Head of caudate nucleus (tissue), 42 donors: ENCODE results near the gene FLNC.

Experiments
- DNase-seq, 42 donors: peaks; one replicate each; pipeline versions ENCODE4 v3.0.0 to v3.0.0-alpha.2; 2020 to 2021; ENCODE audit warnings: mixed read lengths in 7 of 42
- intact Hi-C: fragments of 100-400 bp; cut with DNase I; formaldehyde crosslinking; loops from one replicate; pipeline ENCODE4 v1.15.0; 2022

The FLNC gene

DNA sequence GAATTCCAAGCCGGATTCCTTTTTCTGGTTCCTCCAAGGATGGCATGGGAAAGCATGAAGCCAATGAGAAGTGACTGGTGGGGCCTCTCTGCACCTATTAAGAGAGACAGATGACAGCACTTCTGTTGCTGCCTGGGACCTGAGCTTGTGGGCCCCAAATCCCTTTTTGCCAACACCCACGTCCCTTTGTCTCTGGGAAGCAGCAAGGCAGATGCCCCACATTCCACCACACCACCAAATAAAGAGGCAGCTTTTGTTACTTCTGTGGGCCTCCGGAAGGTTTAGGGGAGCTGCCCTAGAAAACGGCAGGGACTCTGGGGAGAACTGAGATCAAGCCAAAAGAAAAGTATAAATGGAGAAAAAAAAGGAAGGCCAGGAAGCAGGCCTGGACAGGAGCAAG lies 35.1 kb upstream of the FLNC start:
- no peak for DNase-seq
- intact Hi-C loops, result loop anchor here (10.0 kb wide), 1 partner anchor 70 kb away; the partner anchor contains the start of gene ATP6V1F

DNA sequence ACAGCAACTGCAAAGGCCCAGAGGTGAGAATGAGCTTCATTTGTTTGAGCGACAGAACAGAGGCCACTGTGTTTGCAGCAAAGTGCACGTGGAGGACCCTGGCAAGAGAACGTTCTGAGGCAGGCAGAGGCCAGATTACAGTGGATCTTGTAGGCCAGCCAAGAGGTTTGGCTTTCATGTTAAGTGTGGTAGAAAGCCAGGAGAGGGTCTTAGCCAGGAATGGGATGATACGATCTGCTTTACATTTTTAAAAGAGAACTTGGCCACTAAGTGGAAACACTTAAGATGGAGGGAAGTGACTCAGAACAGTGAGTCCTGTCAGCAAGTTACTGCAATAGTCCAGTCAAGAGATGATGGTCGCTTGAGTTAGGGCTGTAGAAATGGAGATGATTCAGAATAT lies 33.9 kb upstream of the FLNC start:
- intact Hi-C loops, result loop anchor here (10.0 kb wide), 1 partner anchor 68 kb away; the partner anchor contains the start of gene ATP6V1F
- DNase-seq, result no peak

DNA sequence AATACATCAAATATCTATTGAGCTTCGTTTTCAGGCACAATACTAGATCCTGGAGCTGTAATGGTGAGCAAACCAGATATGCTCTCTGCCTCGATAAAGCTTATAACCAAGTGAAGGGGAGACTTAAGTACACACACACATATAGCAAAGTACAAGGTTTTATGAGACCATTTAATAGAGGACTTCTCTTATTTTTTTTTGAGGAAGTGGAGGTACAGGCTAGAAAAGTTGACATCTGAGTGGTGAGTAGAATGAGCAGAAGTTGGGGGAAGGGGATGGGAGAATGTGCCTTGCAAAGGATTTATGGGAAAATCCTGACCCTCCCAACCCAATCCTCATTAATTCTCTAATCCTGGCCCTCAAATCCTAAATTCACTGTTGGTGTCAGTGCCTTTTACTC lies 30.8 kb upstream of the FLNC start:
- intact Hi-C loops, result loop anchor here (10.0 kb wide), 1 partner anchor 65 kb away; the partner anchor contains the start of gene ATP6V1F

DNA sequence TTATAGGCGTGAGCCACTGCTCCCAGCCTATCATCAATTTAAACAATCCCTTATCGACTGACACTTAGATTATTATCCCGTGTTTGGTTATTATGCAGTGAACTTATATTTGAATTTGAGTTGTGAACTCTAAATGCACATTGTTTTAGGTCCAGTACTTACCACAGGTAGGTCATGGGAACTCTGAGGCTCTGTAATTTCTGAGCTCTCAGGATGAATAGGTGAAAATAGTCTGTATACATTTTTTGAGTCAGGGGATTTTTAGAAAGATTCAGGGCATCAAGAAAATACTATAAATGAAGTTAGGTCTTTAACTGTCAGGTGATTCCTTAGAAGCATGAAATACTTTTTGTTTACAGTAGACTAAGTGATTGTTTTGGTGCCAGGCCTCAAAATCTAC lies 29.6 kb upstream of the FLNC start:
- intact Hi-C loops, result no loop called here

More for the DNA sequence above, 30.8 kb upstream of the FLNC start:
- DNase-seq, result no peak

DNA sequence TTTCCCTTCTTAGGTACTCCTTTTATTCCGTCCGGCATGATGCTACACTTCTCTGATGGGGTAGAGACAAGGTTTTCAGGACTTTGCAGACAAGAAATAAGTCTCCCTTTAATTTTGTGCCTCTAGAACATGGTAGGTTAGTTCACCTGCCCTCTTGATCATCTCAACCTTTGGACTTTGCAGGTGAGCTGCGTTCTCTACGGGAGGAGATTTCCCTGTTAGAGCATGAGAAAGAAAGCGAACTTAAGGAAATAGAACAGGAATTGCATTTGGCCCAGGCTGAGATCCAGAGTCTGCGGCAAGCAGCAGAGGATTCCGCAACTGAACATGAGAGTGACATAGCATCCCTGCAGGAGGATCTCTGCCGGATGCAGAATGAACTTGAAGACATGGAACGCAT lies 29.2 kb upstream of the FLNC start:
- intact Hi-C loops, result no loop called here
- DNase-seq, result no peak

More for the DNA sequence above, 29.6 kb upstream of the FLNC start:
- no peak for DNase-seq

DNA sequence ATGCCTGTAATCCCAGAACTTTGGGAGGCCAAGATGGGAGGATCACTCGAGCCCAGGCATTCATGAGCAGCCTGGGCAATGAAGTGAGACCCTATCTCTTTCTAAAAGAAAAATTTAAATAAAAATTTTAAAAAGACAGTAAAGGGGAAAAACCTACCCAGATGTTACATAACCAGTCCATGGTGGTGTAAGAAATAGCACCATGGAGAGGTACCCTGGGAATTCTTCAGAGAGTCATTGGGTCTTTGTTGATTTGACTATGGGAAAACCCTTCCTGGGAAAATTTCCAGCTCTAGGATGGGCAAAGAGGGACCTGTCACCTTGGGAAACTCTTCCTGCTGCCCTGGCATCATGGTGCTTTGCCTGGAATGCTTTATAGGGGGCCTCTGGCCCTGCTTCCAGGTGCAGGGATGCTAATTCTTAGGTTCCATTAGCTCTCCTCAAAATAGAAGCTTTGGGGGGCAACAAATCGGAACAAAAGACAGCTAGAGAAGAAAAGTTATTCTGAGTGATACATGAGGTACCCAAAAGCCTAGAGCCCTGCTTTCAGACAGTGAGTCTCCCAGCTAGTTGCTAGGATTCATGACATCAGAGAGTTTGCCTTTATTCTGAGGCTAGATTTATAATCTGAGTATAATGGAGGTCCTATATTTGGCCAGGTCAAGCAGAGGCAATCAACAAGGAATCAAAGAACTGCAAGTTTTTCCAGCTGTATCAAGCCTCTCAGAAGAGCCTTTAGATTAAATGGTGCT lies 28.4 kb upstream of the FLNC start:
- no peak for DNase-seq
- intact Hi-C loops, result no loop called here

DNA sequence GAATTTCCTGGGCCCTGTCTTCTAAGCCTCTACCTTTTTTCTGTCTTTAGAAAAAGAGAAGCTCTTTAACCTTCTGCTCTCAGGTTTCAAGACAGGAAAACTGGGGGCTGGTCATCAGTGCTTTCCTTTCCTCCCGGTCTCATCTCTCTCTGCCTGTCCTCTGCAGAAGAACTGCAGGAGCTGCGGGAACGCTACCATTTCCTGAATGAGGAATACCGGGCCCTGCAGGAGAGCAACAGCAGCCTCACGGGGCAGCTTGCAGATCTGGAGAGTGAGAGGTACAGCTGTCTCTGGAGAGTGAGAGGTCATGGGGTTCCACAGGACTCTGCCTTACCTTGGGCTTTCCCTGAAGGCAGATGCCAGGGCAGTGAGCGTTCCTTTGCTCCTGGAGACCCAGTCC lies 25.7 kb upstream of the FLNC start:
- no peak for DNase-seq
- intact Hi-C loops, result no loop called here

DNA sequence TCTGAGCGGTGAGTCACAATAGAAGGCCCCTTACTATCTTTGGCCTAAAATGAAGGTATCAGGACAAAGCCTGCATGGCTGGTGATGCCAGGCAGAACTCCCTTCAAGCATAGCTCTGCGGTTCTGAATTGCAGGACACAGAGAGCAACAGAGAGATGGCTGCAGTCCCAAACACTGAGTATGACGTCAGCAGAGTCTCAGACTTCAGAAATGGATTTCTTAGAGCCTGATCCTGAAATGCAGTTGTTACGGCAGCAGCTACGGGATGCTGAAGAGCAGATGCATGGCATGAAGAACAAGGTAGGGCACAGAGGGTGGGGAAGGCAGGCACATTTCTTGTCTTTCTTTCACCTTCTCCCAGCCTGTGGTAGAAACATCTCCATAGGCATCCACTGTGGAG lies 25.0 kb upstream of the FLNC start:
- intact Hi-C loops, result no loop called here

DNA sequence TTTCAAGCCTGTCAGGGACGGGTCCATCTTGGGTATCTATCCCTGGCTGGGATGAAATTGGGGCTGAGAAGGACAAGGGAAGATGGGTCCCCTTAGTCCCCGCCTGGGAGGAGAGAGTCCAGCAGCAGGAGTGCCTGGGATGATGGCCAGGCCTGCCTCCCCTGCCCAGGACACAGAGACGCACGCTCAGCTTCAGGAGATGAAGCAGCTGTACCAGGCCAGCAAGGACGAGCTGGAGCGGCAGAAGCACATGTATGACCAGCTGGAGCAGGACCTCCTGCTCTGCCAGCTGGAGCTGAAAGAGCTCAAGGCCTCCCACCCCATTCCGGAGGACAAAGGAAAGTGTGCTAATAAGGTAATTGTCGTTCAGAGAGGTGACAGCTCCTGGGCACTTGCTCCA lies 23.0 kb upstream of the FLNC start:
- intact Hi-C loops, result no loop called here

More for the DNA sequence above, 25.0 kb upstream of the FLNC start:
- DNase-seq, result no peak

DNA sequence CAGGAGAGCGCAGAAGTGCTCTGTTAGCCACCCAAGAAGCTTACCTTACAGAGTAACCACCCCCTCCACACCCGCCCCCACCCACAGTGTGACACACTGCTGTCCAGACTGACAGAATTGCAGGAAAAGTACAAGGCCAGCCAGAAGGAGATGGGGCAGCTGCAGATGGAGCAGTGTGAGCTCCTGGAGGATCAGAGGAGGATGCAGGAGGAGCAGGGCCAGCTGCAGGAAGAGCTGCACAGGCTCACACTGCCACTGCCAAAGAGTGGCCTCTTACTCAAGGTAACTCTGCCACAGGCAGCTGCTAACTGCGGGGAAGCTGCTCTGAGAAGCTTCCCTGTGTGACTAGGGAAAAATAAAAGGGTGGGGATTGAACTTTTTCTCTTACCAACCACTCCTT lies 20.8 kb upstream of the FLNC start:
- intact Hi-C loops, result no loop called here
- DNase-seq, result no peak

More for the DNA sequence above, 23.0 kb upstream of the FLNC start:
- DNase-seq, result no peak

DNA sequence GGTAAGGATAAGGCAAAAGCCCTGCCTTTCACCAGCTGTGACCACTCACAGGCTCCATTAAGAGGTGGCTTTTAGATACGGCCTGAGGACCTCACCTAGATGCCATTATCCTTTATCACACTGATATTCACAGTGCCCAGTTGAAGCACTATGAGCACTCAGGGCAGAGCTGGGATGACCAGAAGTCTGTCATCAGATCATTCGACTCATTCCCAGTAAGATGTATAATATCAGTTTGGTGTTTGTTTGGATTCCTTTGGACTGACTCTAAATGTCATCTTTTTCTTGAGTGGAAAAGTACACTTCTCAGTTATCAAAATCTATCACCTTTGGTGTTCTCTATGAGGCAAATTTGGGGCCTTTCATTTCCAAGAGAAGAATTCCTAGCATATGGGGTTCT lies 19.7 kb upstream of the FLNC start:
- intact Hi-C loops, result no loop called here
- no peak for DNase-seq

DNA sequence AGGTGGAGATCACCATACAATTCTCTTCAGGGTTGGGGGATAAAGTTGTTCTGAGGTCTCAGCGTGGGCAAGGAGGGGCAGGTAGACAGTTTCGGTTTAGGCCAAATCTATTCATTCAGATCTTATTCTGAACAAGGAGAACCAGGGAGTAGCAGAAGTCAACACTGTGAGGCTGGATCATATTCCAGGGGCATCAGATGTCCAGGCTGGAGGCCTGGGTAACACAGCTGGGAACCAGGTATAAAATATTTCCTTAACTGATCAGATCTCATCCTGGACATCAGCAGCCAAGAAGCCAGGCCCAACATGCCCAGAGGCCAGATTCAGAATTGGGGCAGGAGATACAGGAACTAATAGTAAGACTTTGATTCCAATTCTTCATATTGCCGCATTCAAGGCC lies 19.2 kb upstream of the FLNC start:
- intact Hi-C loops, result no loop called here
- no peak for DNase-seq

DNA sequence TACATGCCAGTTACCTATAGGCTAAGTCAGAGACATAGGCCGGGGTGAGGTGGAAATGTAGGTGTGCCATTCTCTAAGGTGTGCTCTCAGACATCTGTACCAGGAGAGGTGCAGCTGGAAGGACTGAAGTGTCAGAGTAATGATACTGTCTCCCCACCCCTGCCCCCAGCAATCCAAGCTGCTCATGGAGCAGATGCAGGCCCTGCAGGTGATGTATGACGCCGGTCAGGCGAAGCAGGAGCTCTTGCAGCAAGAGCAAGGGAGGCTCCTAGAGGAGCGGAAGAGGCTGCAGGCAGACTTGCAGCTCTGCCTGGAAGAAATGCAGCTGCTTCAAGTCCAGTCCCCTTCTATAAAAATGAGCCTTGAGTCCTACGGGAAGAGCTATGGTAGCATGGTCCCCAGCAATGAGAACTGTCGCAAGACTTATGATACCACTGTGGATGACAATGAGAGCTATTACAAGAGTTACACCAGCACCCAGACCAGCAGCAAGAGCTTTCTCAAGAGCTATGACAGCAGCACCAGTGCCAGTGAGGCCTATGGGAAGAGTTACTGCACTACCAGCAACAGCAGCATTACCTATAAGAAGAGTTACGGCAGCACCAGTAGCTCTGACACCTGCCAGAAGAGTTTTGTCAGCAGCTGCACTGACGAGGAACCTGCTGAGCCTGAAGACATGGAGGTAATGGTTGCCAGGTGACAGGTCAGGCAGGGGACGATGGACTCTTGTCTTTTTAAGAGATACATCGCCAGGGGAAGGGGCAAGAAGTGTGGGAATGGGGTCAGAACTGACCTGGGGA lies 18.4 kb upstream of the FLNC start:
- intact Hi-C loops, result no loop called here
- no peak for DNase-seq

DNA sequence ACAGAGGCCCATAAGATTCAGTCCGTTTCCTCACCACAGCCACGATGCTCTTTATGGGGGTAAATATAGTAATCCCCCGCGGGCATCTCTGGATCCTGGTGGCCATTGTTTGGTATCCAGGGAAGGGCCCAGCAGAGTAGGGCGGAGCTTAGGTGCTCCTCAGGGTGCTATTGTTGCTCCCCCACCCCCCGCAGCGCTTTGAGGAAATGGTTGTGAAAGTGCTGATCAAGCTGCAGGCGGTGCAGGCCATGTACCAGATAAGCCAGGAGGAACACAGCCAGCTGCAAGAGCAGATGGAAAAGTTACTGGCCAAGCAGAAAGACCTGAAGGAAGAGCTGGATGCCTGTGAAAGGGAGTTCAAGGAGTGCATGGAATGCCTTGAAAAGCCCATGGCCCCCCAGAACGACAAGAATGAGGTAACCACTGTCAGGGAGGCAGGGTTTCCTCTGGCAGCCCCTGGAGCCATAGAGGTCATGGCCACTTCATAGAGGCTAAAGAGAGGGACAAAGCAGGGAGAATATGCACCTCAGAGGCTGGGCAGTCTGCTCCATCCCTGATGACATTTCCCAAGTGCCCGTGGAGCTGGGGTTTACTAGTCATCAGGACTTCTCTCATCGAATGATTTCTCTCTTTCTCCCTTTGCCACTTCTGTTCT lies 17.6 kb upstream of the FLNC start:
- peak in 6 of 42 donors; percentile 19 to 53 (median 38) for DNase-seq
- intact Hi-C loops, result no loop called here

DNA sequence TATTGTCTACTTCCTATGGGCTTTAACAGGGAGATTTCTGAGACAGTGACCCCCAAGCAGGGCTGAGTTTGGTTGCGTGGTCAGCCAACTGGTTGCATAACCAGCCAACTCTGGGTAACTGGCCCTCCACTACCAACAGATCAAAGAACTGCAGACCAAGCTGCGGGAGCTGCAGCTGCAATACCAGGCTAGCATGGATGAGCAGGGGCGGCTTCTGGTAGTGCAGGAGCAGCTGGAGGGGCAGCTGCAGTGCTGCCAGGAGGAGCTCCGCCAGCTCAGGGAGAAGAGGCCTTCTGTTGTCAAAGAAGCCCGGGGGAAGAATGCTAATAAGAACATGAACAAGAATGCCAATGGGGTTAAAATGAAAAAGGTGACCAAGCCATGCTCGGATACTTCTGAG lies 15.7 kb upstream of the FLNC start:
- DNase-seq, result peak in 41 of 42 donors; percentile 43 to 88 (median 73)
- intact Hi-C loops, result no loop called here

DNA sequence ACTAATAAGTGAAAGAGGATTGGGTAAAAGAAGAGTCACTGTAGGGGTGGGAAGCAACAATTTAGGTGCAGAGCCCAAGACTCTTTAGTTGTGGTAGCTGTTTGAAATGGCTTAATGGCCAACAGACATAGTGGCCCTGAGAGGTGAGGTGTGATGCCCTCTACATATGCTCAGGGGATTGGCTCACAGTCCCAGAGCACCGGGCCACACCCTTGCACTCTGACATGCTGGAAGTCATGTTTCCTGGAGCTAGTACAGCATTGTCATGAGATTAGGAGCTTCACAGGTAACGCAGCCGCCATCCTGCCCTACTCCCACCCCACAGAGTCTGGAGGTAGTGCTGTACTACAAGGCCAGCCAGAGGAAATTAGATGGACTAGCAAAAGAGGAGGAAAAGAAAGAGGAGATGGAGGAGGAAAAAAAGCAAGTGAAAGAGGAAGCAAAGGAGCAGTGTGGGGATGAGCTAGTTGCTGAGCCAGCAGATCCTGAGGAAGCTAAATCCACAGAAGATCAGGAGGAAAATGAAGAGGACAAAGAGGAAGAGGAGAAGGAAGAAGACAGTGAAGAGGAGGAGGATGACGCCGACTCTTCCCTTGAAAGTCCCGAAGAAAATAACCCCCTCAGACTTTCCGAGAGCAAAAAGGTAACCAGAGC lies 14.8 kb upstream of the FLNC start:
- intact Hi-C loops, result no loop called here
- DNase-seq, result no peak

DNA sequence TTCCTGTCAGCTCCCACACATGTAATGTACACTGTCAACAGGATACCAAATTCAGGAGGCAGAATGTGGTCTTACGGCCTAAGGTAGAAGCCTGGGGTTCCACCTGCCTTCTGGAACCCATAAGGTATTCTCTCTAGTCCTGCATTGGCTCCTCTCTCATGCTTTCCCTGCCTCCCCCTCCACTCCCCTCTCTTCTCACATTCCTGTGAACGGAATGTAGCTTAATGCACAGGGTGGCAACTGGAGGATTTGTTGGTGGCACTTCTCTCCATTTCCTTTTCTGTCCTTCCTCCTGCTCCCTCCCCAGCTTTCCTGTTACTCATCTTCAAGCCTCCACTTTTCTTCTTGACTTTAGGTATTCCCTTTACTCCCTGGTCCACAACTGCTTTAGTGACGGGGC lies 11.5 kb upstream of the FLNC start:
- no peak for DNase-seq
- intact Hi-C loops, result no loop called here

DNA sequence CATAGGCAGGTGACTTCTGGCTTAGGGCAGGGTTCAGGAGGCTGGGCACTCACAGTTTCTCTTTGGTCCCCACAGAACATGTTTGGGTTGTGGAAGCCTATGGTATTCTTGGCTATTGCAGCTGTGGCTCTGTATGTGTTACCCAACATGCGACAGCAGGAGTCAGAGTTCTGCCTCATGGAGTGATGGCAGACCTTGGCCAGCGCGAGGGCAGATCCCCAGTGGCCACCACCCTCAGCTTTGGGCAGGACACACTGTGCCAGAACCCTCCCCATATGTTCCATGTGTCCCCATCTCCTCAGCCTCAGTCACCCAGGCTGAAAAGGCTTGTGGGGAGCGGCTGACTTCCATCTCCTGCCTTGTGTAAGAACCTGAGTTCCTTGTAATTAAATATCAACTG lies 8.5 kb upstream of the FLNC start:
- intact Hi-C loops, result no loop called here
- DNase-seq, result no peak

DNA sequence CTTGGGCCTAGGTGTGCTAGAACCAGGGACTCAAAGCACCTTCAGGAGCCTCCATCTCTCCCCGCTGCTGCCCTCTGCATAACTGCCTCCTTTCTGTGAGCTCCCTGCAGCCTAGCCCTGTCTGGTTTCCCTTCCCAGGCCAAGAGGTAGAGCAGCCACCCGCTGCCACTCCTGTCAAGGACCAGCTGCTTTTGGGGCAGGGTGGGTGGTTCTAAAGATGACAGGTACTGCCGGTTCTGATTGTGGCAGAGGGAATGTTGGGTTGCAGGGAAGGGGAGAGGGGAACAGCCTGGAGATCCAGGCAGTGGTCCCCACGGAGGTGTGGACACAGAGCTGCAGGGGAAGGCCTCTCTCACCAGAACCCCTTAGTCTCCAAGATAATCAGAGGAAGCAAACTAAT lies 3.7 kb upstream of the FLNC start:
- DNase-seq, result no peak
- intact Hi-C loops, result no loop called here

DNA sequence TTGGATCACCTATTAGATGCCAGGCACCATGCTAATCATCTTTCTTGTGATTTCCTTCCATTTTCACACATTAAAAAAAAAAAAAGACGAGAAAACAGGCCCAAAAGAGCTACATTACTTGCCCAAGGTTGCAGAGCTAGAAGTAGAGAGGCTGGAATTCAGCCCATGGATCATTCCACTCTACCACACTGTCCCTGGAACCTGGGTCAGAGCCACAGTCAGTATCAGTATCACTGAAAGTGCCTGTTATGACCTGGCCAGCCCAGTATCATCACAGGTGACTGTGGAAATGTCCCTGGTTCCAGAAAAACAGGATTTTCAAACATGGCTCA lies 3.3 kb upstream of the FLNC start:
- intact Hi-C loops, result no loop called here
- no peak for DNase-seq
